Loucy (cell line): ENCODE results near the gene AKR7A2.

Experiments used
- CTCF ChIP-seq: fragments of 200-600 bp; sonication (generic); conservative IDR thresholded peaks from 2 replicates; pipeline ENCODE4 v1.5.1; 2014; ENCODE audit warnings: mild to moderate bottlenecking, antibody characterized with exemption, low read length
- EZH2phosphoT487 ChIP-seq: fragments of 200-600 bp; IDR thresholded peaks from 2 replicates; pipeline ENCODE4 v1.6.1; 2018; ENCODE audit warnings: antibody characterized with exemption, mild to moderate bottlenecking, moderate library complexity, borderline replicate concordance

GRCh38 chr1:19289244-19289643 lies 22.7 kb downstream of the AKR7A2 start:
- TF ChIP-seq CTCF (no peak), EZH2phosphoT487 (no peak)
